GM23248 (cell line): Measurements from ENCODE around the gene NAV2. TPM values are rescaled to one million over a fixed set of nuclear protein-coding genes. Genes with fewer than 3 reads are reported as not detected.

Source experiments
- DNase-seq: peaks from one replicate; pipeline ENCODE4 v3.0.0-alpha.2; 2015
- H2AFZ ChIP-seq: fragments of 200-600 bp; sonication (generic); 2 replicates; pipeline ENCODE4 v1.6.1; 2016; ENCODE audit warnings: antibody characterized with exemption
- H3F3A ChIP-seq: fragments of 200-600 bp; sonication (generic); 2 replicates; pipeline ENCODE4 v1.6.1; 2016; ENCODE audit warnings: mild to moderate bottlenecking, antibody characterized with exemption, mixed run types; ENCODE audit not compliant: insufficient read depth
- H3K27ac ChIP-seq: fragments of 200-600 bp; sonication (generic); 2 replicates; pipeline ENCODE4 v1.5.1; 2016; ENCODE audit warnings: mild to moderate bottlenecking
- H3K27me3 ChIP-seq: fragments of 200-600 bp; sonication (generic); replicated peaks from 2 replicates; pipeline ENCODE4 v1.6.1; 2016; ENCODE audit warnings: mild to moderate bottlenecking; ENCODE audit not compliant: insufficient read depth
- H3K36me3 ChIP-seq: fragments of 200-600 bp; sonication (generic); 2 replicates; pipeline ENCODE4 v1.6.1; 2016; ENCODE audit warnings: low read depth, mild to moderate bottlenecking
- H3K4me1 ChIP-seq: fragments of 200-600 bp; sonication (generic); 2 replicates; pipeline ENCODE4 v1.6.1; 2016; ENCODE audit warnings: mild to moderate bottlenecking; ENCODE audit not compliant: insufficient read depth
- H3K4me2 ChIP-seq: fragments of 200-600 bp; sonication (generic); one replicate; pipeline ENCODE4 v1.6.1; 2016; ENCODE audit warnings: mild to moderate bottlenecking; ENCODE audit not compliant: unreplicated experiment
- H3K4me3 ChIP-seq: fragments of 200-600 bp; sonication (generic); 2 replicates; pipeline ENCODE4 v1.5.1; 2016; ENCODE audit warnings: mild to moderate bottlenecking
- H3K79me2 ChIP-seq: fragments of 200-600 bp; sonication (generic); 2 replicates; pipeline ENCODE4 v1.6.1; 2016; ENCODE audit warnings: mild to moderate bottlenecking; ENCODE audit not compliant: insufficient read depth
- H3K9ac ChIP-seq: fragments of 200-600 bp; sonication (generic); 2 replicates; pipeline ENCODE4 v1.6.1; 2016; ENCODE audit warnings: mild to moderate bottlenecking
- H3K9me2 ChIP-seq: fragments of 200-600 bp; sonication (generic); 2 replicates; pipeline ENCODE4 v1.6.1; 2016; ENCODE audit warnings: mixed run types, mild to moderate bottlenecking, moderate library complexity; ENCODE audit not compliant: insufficient read depth
- H3K9me3 ChIP-seq: fragments of 200-600 bp; sonication (generic); one replicate; pipeline ENCODE4 v1.6.1; 2017; ENCODE audit warnings: low read depth
- H4K20me1 ChIP-seq: fragments of 200-600 bp; sonication (generic); 2 replicates; pipeline ENCODE4 v1.6.0; 2016; ENCODE audit not compliant: insufficient read depth
- EZH2 ChIP-seq: fragments of 200-600 bp; sonication (generic); IDR thresholded peaks from 2 replicates; pipeline ENCODE4 v1.6.1; 2018; ENCODE audit warnings: antibody characterized with exemption, mild to moderate bottlenecking; ENCODE audit not compliant: insufficient read depth, poor library complexity, severe bottlenecking
- EZH2phosphoT487 ChIP-seq: fragments of 200-600 bp; sonication (generic); IDR thresholded peaks from 2 replicates; pipeline ENCODE4 v1.6.1; 2018; ENCODE audit warnings: antibody characterized with exemption, moderate library complexity, mild to moderate bottlenecking, low read depth; ENCODE audit not compliant: insufficient read depth
- WGBS, 2 experiments: methylation state at CpG; one replicate each; pipeline ENCODE4 v1.1.6; 2015 to 2017; ENCODE audit warnings: low lambda C conversion rate in 2 of 2, low coverage in 1 of 2; ENCODE audit errors: missing lambda C conversion rate in 2 of 2; 5-methylcytosine and 5-hydroxymethylcytosine counted together
- in situ Hi-C: fragments of 300-500 bp; cut with MboI; formaldehyde crosslinking; loops from 2 replicates; pipeline ENCODE4 v1.15.0; 2020
- polyA plus RNA-seq: library from polyadenylated mRNA; unstranded; fragments of >200 nt; fragmentation: Nextera tagmentation; extraction: Ambion mirVana; gene quantifications from 2 replicates; pipeline ENCODE4 v1.2.1, GENCODE V29; 2016
- total RNA-seq: library from RNA; depleted of rRNA; stranded (reverse); fragments of >200 nt; shearing (Covaris generic); gene quantifications from 2 replicates; pipeline ENCODE4 v1.2.3, GENCODE V29; 2014

Gene NAV2
- total and polyA plus RNA-seq, 2 experiments from 2014 or later, result 5.7 to 11.9 TPM

GRCh38 chr11:19723572-19724342, 11.1 kb downstream of the NAV2 start:
- Histone ChIP-seq H3K9me3 (no peaks in the 10 kb centered on the region), H3K4me2 (peak overlapping the region; percentile 13), H3K9me2 (no peaks in the 10 kb centered on the region), H3K27ac (peak overlapping the region; percentile 30), H3K27me3 (no peaks in the 10 kb centered on the region), H3K4me1 (peaks cover 23% of the 10 kb centered on the region), H2AFZ (no peak overlapping the region), H3F3A (peaks cover 33% of the 10 kb centered on the region), H3K36me3 (0 out of 2 replicates have a peak, but pooled peaks cover 6% of the 10 kb centered on the region), H3K79me2 (peaks cover 100% of the 10 kb centered on the region), H4K20me1 (peaks cover 10% of the 10 kb centered on the region; the same call in 1 of the 2 replicates), H3K4me3 (no peak overlapping the region), H3K9ac (0 out of 2 replicates have a peak overlapping the region, but pooled peaks have one; percentile 22)
- in situ Hi-C loops, result no loop called here
- WGBS, 2 experiments, result 4% methylated on average over 5 of the region's 5 CpGs
- TF ChIP-seq EZH2 (no peak), EZH2phosphoT487 (no peak)
- DNase-seq, result peak; percentile 70

- no peak for DNase-seq
- H3K36me3 ChIP-seq, result 0 out of 2 replicates have a peak, but pooled peaks cover 6% of the 10 kb centered on the region
- WGBS, 2 experiments, result 98% methylated on average over 2 of the region's 2 CpGs
- H3K4me2 ChIP-seq, result no peak overlapping the region
- no peak overlapping the region for H3K4me3 ChIP-seq
- peaks cover 23% of the 10 kb centered on the region for H3K4me1 ChIP-seq
- H3K27ac ChIP-seq, result no peak overlapping the region
- no peaks in the 10 kb centered on the region for H3K27me3 ChIP-seq
- peaks cover 100% of the 10 kb centered on the region for H3K79me2 ChIP-seq
- H3K9me3 ChIP-seq, result no peaks in the 10 kb centered on the region
- H3K9me2 ChIP-seq, result no peaks in the 10 kb centered on the region
- TF ChIP-seq EZH2, result no peak
- TF ChIP-seq EZH2phosphoT487, result no peak
- no peak overlapping the region for H3K9ac ChIP-seq
- no peak overlapping the region for H2AFZ ChIP-seq
- in situ Hi-C loops, result no loop called here
- peaks cover 10% of the 10 kb centered on the region; the same call in 1 of the 2 replicates for H4K20me1 ChIP-seq
- H3F3A ChIP-seq, result peaks cover 34% of the 10 kb centered on the region
Observed at GRCh38 chr11:19724765-19725164, 12.1 kb downstream of the NAV2 start.

GRCh38 chr11:19725379-19726079, 12.9 kb downstream of the NAV2 start:
- H4K20me1 ChIP-seq, result peaks cover 10% of the 10 kb centered on the region; the same call in 1 of the 2 replicates
- in situ Hi-C loops, result no loop called here
- H3K27ac ChIP-seq, result no peak overlapping the region
- peaks cover 34% of the 10 kb centered on the region for H3F3A ChIP-seq
- H3K4me2 ChIP-seq, result no peak overlapping the region
- 97 to 99% methylated on average over 12 of the region's 12 CpGs for WGBS, 2 experiments
- no peaks in the 10 kb centered on the region for H3K9me3 ChIP-seq
- no peaks in the 10 kb centered on the region for H3K27me3 ChIP-seq
- H2AFZ ChIP-seq, result no peak overlapping the region
- H3K9ac ChIP-seq, result no peak overlapping the region
- peaks cover 100% of the 10 kb centered on the region for H3K79me2 ChIP-seq
- peaks cover 23% of the 10 kb centered on the region for H3K4me1 ChIP-seq
- 0 out of 2 replicates have a peak, but pooled peaks cover 6% of the 10 kb centered on the region for H3K36me3 ChIP-seq
- no peak overlapping the region for H3K4me3 ChIP-seq
- TF ChIP-seq EZH2phosphoT487 (no peak), EZH2 (no peak)
- no peak for DNase-seq
- H3K9me2 ChIP-seq, result no peaks in the 10 kb centered on the region

GRCh38 chr11:19727246-19727645, 14.6 kb downstream of the NAV2 start:
- 100% methylated on average over 1 of the region's 1 CpG for WGBS, 2 experiments
- no peak overlapping the region for H3K27ac ChIP-seq
- no peak overlapping the region for H3K4me3 ChIP-seq
- no peak overlapping the region for H3K9ac ChIP-seq
- H3K9me3 ChIP-seq, result no peaks in the 10 kb centered on the region
- peak; percentile 62 for DNase-seq
- H3K4me1 ChIP-seq, result peaks cover 13% of the 10 kb centered on the region
- H3K79me2 ChIP-seq, result peaks cover 100% of the 10 kb centered on the region
- TF ChIP-seq EZH2, result no peak
- TF ChIP-seq EZH2phosphoT487, result no peak
- in situ Hi-C loops, result no loop called here
- no peak overlapping the region for H3K4me2 ChIP-seq
- peaks cover 10% of the 10 kb centered on the region; the same call in 1 of the 2 replicates for H4K20me1 ChIP-seq
- H3K9me2 ChIP-seq, result no peaks in the 10 kb centered on the region
- no peak overlapping the region for H2AFZ ChIP-seq
- 0 out of 2 replicates have a peak, but pooled peaks cover 3% of the 10 kb centered on the region for H3K36me3 ChIP-seq
- H3F3A ChIP-seq, result peaks cover 28% of the 10 kb centered on the region
- no peaks in the 10 kb centered on the region for H3K27me3 ChIP-seq
